ACC112 (cell line): ENCODE results near the gene PPEF2.
"Not testable (repeated sequence)": the region's sequence is repeated elsewhere in the genome, so short reads cannot be mapped to it uniquely, and the experiment has no call there.

Source experiments
- H2AFZ ChIP-seq: fragments of 200-600 bp; sonication (generic); one replicate; pipeline ENCODE4 v1.6.0; 2017; ENCODE audit warnings: antibody characterized with exemption, low read length; ENCODE audit not compliant: unreplicated experiment
- H3K27ac ChIP-seq: fragments of 200-600 bp; sonication (generic); 2 replicates; pipeline ENCODE4 v1.5.1; 2014; ENCODE audit warnings: low read depth, mild to moderate bottlenecking, antibody characterized with exemption, low read length, moderate library complexity
- H3K27me3 ChIP-seq: fragments of 200-600 bp; sonication (generic); 2 replicates; pipeline ENCODE4 v1.6.1; 2014; ENCODE audit warnings: mild to moderate bottlenecking, antibody characterized with exemption, low read length, moderate library complexity, mixed read lengths; ENCODE audit not compliant: insufficient read depth
- H3K36me3 ChIP-seq: fragments of 200-600 bp; sonication (generic); 2 replicates; pipeline ENCODE4 v1.6.1; 2016; ENCODE audit warnings: mild to moderate bottlenecking, antibody characterized with exemption, low read length, moderate library complexity, mixed read lengths; ENCODE audit not compliant: insufficient read depth
- H3K4me1 ChIP-seq: fragments of 200-600 bp; sonication (generic); one replicate; pipeline ENCODE4 v1.6.1; 2016; ENCODE audit warnings: low read length, mixed read lengths; ENCODE audit not compliant: insufficient read depth, unreplicated experiment, control insufficient read depth
- H3K4me3 ChIP-seq: fragments of 200-600 bp; sonication (generic); 2 replicates; pipeline ENCODE4 v1.5.1; 2014; ENCODE audit warnings: mild to moderate bottlenecking, low read depth, low read length
- H3K79me2 ChIP-seq: fragments of 200-600 bp; sonication (generic); one replicate; pipeline ENCODE4 v1.6.0; 2016; ENCODE audit warnings: low read length; ENCODE audit not compliant: control insufficient read depth, unreplicated experiment, insufficient read depth

PPEF2 gene

GRCh38 chr4:75922588-75922987, 20.3 kb upstream of the PPEF2 start:
- Histone ChIP-seq H3K27ac (no peak overlapping the region), H3K36me3 (no peaks in the 10 kb centered on the region), H3K79me2 (no peaks in the 10 kb centered on the region), H3K27me3 (no peaks in the 10 kb centered on the region), H2AFZ (no peak overlapping the region), H3K4me3 (no peak overlapping the region), H3K4me1 (no peaks in the 10 kb centered on the region)

- H3K4me3 ChIP-seq: no peak overlapping the region
- no peaks in the 10 kb centered on the region for H3K36me3 ChIP-seq
- H3K4me1 ChIP-seq: no peaks in the 10 kb centered on the region
- H3K79me2 ChIP-seq: no peaks in the 10 kb centered on the region
- H2AFZ ChIP-seq: no peak overlapping the region
- no peak overlapping the region for H3K27ac ChIP-seq
- no peaks in the 10 kb centered on the region for H3K27me3 ChIP-seq
Measured at GRCh38 chr4:75921910-75922309, 19.7 kb upstream of the PPEF2 start.

- Histone ChIP-seq H3K4me1 (no peaks in the 10 kb centered on the region), H2AFZ (no peak overlapping the region), H3K27ac (no peak overlapping the region), H3K36me3 (no peaks in the 10 kb centered on the region), H3K4me3 (no peak overlapping the region), H3K27me3 (no peaks in the 10 kb centered on the region), H3K79me2 (no peaks in the 10 kb centered on the region)
Measured at GRCh38 chr4:75920327-75920726, 18.1 kb upstream of the PPEF2 start.

- Histone ChIP-seq H3K4me3 (no peak overlapping the region), H3K36me3 (no peaks in the 10 kb centered on the region), H3K79me2 (no peaks in the 10 kb centered on the region), H3K27me3 (no peaks in the 10 kb centered on the region), H3K4me1 (no peaks in the 10 kb centered on the region), H3K27ac (no peak overlapping the region), H2AFZ (no peak overlapping the region)
Measured at GRCh38 chr4:75919920-75920319, 17.7 kb upstream of the PPEF2 start.

GRCh38 chr4:75916091-75916661, 13.9 kb upstream of the PPEF2 start:
- Histone ChIP-seq H3K4me3 (0 out of 2 replicates have a peak overlapping the region, but pooled peaks have one; percentile 34), H3K27me3 (no peaks in the 10 kb centered on the region), H2AFZ (peak overlapping the region; percentile 47), H3K79me2 (no peaks in the 10 kb centered on the region), H3K27ac (peak overlapping the region; percentile 70), H3K4me1 (no peaks in the 10 kb centered on the region), H3K36me3 (0 out of 2 replicates have a peak, but pooled peaks cover 2% of the 10 kb centered on the region)

- Histone ChIP-seq H2AFZ (no peak overlapping the region), H3K27ac (no peak overlapping the region), H3K27me3 (no peaks in the 10 kb centered on the region), H3K79me2 (no peaks in the 10 kb centered on the region), H3K4me1 (no peaks in the 10 kb centered on the region), H3K4me3 (no peak overlapping the region), H3K36me3 (0 out of 2 replicates have a peak, but pooled peaks cover 6% of the 10 kb centered on the region)
Measured at GRCh38 chr4:75912968-75913367, 10.7 kb upstream of the PPEF2 start.

GRCh38 chr4:75910831-75911230, 8.6 kb upstream of the PPEF2 start:
- not testable (repeated sequence) for H3K4me3 ChIP-seq, H2AFZ ChIP-seq, H3K4me1 ChIP-seq, H3K36me3 ChIP-seq, H3K79me2 ChIP-seq, H3K27me3 ChIP-seq, H3K27ac ChIP-seq

GRCh38 chr4:75909405-75909804, 7.2 kb upstream of the PPEF2 start:
- Histone ChIP-seq H3K27ac (no peak overlapping the region), H3K4me3 (no peak overlapping the region), H3K4me1 (no peaks in the 10 kb centered on the region), H3K36me3 (0 out of 2 replicates have a peak, but pooled peaks cover 6% of the 10 kb centered on the region), H3K79me2 (no peaks in the 10 kb centered on the region), H3K27me3 (no peaks in the 10 kb centered on the region), H2AFZ (no peak overlapping the region)

- Histone ChIP-seq H3K79me2 (no peaks in the 10 kb centered on the region), H3K27ac (no peak overlapping the region), H3K4me1 (no peaks in the 10 kb centered on the region), H2AFZ (no peak overlapping the region), H3K36me3 (0 out of 2 replicates have a peak, but pooled peaks cover 6% of the 10 kb centered on the region), H3K4me3 (no peak overlapping the region), H3K27me3 (no peaks in the 10 kb centered on the region)
Measured at GRCh38 chr4:75908555-75908954, 6.3 kb upstream of the PPEF2 start.

- H3K4me1 ChIP-seq: no peaks in the 10 kb centered on the region
- H3K27me3 ChIP-seq: no peaks in the 10 kb centered on the region
- H3K79me2 ChIP-seq: no peaks in the 10 kb centered on the region
- H3K27ac ChIP-seq: no peak overlapping the region
- no peak overlapping the region for H3K4me3 ChIP-seq
- 0 out of 2 replicates have a peak, but pooled peaks cover 6% of the 10 kb centered on the region for H3K36me3 ChIP-seq
- no peak overlapping the region for H2AFZ ChIP-seq
Measured at GRCh38 chr4:75907966-75908365, 5.7 kb upstream of the PPEF2 start.

GRCh38 chr4:75904076-75904475, 1.8 kb upstream of the PPEF2 start:
- Histone ChIP-seq H3K27ac (no peak overlapping the region), H3K27me3 (no peaks in the 10 kb centered on the region; the same call in 1 of the 2 replicates), H3K79me2 (no peaks in the 10 kb centered on the region), H3K4me3 (no peak overlapping the region), H2AFZ (no peak overlapping the region), H3K36me3 (no peaks in the 10 kb centered on the region), H3K4me1 (no peaks in the 10 kb centered on the region)
